SW 1271 (cell line): Measurements from ENCODE around the gene PRKG1.
"Not testable (repeated sequence)": the region's sequence is repeated elsewhere in the genome, so short reads cannot be mapped to it uniquely, and the experiment has no call there.

ENCODE experiments used
- DNase-seq, 2 experiments: peaks; one replicate each; lab custom pipeline; 2025; lab: John Stamatoyannopoulos, UW

The PRKG1 gene

DNA sequence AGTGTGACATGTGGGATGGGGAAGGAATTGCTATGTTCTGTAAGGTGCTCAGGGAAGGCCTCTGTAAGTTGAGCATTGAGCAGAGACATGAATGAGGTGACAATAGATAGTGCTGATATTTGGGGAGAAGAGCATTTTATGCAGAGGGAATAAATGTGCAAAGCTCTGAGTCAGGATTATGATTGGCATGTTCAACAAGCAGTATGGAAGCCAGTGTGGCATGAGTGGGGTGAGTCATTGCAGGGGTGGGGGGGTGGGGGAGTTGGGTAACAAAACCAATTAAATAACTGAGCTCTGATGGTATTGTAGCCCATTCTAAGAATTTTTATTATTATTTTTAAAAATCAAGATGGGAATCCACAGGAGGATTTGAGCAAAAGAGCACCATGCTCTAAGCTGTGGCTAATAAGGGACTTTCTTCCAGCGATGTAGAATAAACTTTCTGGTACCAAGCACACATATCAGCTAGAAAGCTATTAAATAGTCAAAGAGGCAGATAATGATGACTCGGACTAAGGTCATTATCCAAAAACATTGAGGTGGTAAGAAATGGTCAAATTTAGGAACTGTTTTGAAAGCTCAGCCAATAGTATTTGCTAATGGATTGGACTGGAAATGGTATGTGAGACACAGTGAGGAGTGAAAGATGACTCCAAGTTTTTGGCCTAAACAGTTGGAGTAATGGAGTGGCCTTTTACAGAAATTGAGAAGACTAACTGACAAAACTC, 96.4 kb downstream of the PRKG1 start:
- DNase-seq, result no peak

DNA sequence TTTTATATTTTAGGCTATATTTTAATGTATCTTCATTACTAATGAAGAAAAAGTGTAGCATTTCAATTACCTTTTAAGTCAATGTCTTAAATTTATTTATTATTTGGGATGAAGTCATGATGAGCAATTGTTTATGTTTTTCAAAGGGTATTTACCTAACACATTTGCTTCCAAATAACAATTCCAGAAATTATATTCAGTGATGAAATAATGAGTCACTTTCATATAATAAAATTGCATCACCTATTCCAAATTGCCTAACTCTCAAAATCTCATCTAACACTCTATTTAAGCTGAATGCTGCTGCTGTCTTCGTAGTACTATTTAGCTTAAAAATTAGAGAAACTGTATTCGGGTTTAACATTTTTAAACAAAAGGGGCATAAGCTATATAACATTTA, 97.7 kb downstream of the PRKG1 start:
- DNase-seq, result no peak

DNA sequence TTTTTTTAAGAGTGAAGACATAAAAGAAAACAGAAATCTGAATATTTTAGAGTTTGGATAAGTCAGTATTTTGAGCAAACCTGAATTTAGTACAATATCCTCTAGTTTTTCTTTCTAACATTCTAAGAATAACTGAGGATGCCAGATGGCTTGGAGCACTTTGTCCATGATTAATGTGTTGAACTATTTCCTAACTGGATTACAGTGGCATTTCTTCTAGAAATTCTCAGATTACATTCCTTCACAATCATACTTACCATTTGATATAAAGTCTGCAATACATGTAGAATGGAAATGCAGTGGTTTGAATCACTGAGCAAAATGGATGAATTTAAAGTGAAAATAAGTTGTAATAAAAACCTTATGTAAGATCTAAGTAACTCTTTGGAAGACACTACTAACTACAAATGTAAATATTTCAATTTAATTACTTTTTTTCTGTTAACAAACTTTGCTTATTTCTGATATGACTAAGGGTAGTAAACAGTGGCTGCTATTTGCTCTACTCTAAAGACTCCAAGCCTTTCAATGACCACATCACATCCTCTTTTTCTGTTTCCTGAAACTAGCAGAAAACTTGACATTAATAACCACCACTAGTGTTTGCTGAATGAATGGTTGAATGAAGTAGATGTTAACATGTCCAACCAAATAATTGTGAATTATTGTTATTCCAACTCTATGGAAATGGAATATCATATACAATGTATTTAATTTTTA, 102.8 kb downstream of the PRKG1 start:
- no peak for DNase-seq

DNA sequence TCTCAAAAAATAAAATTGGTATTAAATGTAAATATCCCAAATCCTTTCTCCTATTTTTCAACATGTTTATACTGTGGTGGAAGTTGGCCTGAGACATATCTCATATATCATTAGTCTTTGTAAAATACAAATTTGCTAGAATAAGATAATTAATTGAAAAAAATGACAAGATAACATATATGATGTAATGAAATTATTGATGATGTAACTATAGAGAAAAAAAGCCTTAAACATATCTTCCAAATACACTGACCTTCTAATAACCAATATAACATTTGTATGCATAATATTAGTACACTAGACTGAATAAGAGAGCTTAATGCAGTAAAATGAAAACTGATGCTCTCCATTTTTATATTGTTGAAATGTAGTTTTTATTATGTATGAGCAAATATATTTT, 104.3 kb downstream of the PRKG1 start:
- no peak for DNase-seq

DNA sequence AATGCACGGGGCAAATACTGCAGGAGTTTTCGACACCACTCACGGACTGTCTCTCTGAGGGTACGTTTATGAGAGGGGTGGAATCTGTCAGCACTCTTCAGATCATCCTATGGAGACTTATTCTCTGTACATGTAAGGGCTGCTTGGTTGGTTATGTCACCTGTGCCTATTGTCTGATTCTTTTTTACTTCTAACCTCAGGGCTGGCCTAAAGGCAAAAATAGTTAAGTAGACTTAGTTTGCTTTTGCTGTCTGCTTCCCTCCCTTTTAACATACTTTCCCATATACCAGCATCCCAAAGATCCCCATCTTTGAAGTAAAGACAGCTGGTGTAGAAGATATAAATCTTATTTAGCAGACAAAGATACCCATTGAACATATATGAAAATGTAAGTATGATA, 105.9 kb downstream of the PRKG1 start:
- no peak for DNase-seq

DNA sequence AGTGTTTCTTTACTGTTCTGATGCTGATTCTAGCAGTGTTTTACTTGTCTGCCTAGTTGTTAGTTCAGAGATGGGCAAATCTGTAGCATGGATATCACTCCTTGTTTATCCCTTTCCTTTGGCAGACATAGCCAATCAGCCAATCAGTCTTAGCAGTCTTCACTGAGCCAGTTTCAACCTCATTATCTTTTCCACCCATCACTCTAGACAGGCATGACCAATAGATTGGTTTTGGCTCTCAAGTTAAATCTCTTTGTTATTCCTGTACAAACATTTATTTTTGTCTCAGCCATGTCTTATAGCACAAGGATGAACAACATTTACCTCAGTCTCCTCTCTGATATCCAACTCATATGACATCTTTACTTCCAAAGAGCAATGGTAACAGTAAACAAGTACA, 109.5 kb downstream of the PRKG1 start:
- no peak for DNase-seq

DNA sequence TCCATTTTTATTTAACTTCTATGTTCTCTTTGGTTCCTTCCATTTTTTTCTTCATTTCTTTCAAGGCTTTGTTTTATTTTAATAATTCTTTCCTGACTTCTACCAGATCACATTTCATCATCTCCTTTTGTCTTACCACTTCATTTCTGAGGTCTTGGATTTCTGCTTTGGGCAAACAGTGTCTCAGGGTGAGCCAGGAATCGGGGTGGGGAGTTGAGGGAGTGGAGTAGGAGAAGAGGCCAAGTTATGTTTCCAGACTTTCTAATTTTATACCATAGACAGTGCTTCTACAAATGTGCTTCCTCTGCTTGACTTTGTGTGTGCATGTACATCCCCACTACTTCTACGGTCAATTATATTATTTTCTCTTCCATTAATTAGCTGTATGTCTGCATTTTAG, 112.1 kb downstream of the PRKG1 start:
- DNase-seq, result no peak

DNA sequence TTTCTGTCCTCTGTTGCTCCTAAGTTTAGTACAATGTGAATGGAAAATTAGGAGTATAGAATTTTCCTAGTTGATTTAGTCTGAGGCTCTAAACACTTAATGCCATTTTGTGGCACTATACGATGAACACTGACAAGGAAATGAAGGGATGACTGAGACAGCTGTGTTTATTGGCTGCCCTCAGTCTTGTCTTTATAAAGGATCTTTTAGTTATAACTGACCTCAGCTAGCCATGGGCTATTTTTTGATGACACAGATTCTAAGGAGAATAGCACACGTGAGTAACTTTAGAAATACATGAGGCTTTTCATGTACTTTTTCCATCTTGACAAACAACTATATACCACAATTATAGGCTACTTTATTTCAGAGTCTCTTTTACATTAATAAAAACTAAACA, 113.7 kb downstream of the PRKG1 start:
- no peak for DNase-seq

DNA sequence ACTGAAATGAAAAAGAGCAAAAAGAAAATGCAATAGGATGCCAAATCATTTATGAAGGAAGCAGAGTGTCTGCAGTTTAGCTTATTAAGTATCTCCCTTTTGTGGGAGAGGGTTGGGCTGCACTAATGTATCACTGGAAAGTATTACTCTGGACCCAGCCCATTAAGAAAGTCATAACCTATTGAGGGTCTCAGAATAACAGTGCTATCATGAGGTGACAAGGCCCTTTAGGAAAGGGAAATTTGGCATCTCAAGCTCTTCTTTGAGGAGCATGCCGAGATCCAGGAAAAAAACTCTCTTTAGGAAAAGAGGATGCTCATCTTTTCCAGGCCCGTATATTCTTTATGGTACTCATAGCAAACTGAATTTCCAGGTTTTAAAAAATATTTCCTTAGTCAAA, 114.6 kb downstream of the PRKG1 start:
- DNase-seq, result no peak

DNA sequence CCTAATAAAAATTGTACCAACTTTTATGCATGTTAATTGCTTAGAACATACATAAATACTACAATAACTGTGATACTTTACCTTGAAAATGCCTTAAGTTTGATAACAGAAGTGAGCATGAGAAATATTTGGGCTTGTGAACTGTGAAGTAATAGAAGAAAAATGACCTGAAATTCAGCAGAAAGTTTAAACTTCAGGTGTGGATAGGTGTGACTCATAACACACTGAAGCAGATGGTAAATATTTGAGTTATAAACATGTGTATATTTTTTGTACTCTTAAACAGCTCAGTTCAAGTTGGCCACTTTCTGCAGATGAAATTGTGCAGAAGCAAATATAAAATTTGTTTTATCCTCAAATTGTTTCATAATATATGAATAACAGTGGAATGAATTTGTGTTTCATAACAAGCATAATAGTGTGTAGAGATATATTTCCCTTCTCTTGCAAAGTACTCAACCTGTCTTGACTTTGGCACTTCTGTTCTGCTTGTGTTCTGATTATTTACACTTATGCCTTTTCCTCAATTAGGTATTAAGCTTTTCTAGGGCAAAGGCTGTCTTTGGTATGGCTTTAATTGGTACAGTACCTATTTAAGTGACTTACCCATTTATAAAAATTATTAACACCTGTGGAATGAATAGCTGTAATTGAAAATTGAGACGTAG, 122.4 kb downstream of the PRKG1 start:
- no peak for DNase-seq

DNA sequence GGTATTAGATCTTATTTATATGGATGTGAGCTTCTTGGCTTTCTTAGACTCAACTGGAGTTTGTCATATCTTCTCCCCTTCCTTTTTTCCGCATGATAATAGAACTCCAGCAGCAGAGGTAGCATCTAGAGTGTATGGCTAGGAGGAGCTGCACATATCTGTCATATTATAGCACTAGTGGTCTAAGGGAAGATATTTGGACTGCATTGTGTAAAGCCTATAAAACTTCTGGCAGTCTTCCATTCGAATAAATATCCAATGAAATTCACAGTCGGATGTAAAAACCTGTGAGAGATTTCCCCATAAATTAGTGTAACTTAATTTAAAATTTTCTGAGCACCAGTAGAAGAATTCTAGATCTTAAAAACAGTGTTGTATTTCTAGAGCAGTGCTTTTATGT, 123.9 kb downstream of the PRKG1 start:
- DNase-seq, result no peak

DNA sequence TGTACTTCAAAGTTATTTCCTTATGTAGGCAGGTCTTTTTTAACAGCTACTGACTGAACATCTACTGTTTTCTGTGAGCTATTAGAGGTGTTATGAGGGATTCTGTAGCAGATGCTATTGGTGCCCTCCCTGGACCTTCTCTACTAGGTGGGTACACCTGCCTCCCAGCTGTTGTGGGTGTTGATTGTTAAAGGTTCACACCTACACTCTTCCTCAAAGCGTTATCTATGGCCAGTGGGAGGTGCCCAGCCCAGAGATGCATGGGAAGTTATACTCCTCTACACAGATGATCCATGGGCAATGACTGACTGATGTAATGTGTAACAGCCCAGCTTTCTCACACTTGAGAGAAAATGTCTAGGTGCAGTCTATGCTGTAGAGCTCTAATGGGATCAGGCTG, 127.7 kb downstream of the PRKG1 start:
- no peak for DNase-seq

DNA sequence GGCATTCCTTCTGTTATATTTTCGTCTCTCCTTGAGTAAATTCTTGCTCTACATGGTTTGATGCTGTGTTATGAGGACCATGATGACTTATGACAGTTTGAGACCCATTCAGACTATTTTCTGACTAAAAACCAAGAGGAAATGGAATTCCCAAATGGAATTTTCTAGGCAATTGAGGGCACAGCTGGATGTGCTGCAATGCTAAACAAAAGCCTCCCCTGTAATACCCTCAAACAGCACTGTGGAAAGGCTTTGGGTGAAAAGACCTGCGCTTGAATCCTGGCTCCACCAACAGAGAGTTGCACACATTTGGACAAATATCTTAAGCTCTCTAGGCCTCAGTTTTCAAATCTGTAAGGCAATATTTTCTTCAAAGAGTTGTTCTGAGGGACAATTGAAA, 129.1 kb downstream of the PRKG1 start:
- DNase-seq, result no peak

DNA sequence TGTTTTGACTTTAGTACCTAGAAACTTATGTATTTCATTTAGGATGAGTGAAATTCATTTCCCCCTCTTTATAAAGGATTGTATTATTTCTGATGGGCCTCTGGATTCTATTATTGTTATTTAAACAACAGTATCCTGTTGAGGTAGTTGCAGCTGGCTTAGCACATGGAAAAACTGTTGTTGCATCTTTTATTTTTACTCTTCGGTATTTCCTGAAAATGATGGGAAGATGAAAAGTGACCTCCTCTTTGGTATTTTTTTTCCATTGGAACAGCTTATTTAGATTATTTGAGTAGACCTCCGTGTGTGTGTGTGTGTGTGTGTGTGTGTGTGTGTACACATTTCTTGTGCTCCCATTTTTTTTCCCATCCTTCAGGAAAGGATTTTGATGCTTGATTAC, 129.8 kb downstream of the PRKG1 start:
- no peak for DNase-seq

DNA sequence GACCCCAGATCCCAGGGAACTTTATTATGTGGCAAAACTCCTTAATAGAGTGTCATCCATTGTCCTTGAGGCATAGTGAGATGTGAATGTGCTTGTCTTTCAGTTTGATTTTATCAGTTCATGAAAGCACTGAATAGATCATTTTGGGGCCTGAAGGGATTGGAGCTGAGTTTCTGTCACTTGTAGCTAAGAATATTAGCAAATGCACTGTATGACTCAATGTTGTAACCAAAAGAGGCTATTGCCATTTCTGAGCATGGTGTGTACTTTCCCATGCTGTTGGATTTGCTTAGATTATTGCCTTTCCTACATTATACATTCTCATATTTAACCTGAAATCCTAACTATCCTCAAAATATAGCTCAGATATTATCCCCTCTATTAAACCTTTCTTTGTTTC, 130.4 kb downstream of the PRKG1 start:
- DNase-seq, result no peak

DNA sequence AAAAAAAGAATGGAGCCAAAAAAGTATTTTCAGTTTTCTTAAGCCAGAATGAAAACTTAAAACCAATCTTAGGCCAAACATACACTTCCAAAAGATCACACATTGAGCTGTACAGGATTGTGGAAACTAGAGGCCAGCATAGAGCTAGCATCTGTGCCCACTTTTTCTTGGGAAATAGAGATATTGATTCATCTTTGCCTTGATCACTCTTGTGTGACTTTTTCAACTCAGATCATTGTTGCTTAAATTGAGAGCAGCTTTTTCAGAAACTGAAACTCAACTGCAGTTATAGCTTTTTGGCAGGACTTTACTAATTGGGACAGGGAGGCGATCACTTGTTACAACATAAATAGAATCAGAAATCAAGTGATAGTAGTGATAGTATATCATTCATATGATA, 132.2 kb downstream of the PRKG1 start:
- no peak for DNase-seq

DNA sequence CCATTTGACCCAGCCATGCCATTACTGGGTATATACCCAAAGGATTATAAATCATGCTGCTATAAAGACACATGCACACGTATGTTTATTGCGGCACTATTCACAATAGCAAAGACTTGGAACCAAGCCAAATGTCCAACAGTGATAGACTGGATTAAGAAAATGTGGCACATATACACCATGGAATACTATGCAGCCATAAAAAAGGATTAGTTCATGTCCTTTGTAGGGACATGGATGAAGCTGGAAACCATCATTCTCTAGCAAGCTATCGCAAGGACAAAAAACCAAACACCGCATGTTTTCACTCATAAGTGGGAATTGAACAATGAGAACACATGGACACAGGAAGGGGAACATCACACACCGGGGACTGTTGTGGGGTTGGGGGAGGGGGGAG, 138.7 kb downstream of the PRKG1 start:
- not testable (repeated sequence) for DNase-seq

DNA sequence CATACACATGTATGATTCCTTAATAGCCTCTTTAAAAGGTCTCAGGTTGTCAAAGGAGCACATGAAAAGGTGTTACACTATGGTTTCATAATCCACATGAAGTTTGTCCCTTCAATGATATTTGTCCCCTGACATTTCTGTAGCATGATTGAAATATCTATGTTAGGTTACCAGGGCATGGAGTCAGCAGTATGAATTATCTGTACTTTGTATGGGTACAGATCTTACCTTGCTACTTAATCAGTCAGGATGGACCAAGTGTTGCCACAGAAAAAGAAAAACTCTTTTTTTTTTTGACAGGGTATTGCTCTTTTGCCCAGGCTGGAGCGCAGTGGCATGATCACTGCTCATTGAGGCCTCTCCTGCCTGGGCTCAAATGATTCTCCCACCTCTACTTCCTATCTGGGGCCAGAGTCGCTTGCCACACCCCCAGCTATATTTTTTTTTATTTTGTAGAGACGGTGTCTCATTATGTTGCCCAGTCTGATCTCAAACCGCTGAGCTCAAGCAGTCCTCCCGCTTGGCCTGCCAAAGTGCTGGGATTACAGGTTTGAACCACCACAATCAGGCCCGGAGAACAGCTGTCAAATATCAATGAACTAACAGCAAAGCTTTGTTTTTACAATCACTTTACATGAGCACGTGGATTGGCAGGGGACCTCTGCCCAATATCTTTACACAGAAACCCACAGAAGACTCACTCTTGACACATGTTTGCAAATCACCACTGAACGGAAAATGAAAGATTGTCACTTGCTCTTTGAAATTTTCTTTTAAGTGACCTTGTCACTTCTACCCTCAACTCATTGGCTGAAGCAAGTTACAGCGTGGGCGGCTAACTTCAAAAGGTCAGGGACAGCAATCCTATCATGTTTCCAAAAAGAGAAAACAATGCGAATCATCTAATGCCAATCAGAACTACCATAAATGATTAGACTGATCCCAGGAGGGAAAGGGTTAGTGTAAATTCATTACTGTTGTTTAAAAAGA, 140.2 kb downstream of the PRKG1 start:
- no peak for DNase-seq

DNA sequence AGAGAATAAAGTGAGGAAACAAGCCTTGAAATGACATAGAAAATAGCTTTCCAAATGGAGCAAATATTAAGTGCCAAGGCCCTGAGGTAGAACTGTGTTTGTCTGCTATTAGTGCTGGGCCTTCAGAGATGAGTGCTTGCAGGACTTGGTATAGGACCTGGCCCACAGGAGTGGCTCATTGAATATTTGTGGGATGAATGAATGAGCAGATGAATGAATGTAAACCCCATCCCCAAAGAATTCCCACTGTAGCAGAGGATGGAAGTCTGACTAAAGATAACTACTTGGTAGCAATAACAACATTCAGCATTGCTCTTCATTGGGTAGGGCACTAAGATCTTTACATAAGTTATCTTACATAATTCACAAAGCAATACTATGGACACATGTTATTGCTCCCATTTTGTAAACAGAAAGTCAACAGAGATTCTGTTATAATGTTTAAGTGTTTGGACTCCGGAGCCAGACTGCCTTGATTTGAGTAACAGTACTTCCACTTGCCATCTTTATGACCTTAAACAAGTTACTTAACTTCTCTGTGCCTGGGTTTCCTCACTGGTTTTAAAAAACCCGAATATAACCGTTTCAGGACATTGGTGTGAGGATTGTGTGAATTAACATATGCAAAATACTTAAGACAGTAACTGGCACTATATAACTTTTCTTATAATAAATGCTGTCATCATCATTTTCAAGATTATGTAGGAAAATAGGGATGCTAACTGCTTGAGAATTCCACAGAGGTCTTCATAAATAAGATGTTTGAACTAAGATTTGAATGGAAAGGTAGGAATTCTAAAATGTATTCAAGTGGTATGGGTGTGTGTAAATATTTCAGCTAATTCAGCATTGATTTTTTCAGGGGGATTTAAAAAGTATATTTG, 141.9 kb downstream of the PRKG1 start:
- no peak for DNase-seq

DNA sequence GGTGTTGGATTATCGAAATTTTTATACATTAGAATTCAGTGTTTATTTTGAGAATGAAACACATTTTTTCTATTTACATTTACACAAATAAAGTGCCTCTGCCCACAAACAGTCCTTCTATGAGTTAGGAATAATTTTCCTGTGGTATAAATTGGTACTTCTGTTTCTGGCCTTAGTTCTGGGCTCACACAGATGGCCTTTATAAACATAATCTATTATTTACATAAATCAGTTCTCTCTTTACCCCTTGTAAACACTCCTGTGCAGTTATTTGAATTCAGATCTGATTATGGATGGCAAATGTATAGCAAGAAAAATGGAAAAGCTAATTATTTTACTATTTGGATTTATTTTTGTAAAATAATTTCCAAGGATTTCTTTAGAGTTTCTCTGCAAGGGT, 143.2 kb downstream of the PRKG1 start:
- no peak for DNase-seq

DNA sequence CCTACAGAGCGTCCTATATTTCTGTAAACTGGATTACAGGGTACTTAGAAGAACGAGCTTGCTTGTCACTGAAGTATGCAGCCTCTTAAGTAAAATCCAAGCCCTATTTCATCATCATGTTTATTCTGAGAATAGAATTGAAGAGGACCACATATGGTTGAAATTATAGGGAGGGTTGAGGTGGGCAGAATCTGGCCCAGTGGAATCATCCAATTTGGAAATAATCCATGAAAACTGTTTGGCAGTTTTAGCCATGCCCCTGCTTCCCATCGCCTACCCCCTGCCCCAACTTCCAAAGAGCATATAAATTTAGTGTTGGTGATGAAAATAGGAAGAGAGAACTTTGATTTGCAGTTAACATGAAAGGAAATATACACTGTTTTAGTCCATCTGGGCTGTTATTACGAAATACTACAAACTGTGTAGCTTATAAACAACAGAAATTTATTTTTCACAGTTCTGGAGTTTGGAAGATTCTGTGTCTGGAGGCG, 150.4 kb downstream of the PRKG1 start:
- no peak for DNase-seq
